GM18505 (cell line): Measurements from ENCODE around the gene CAPN9.

Experiments used
- ATAC-seq: cut with Tn5 transposase; IDR thresholded peaks from one replicate; pipeline ENCODE4 v1.9.1; 2021; ENCODE audit not compliant: unreplicated experiment
- POLR2A ChIP-seq: IDR thresholded peaks from 4 replicates; pipeline ENCODE4 v1.6.1; 2011; ENCODE audit warnings: borderline replicate concordance; ENCODE audit not compliant: insufficient read depth, insufficient read length; ENCODE audit errors: extremely low read depth

CAPN9 gene

GRCh38 chr1:230819976-230820375 is 72.8 kb downstream of the CAPN9 start:
- ATAC-seq, result no peak
- no peak for TF ChIP-seq POLR2A

- ATAC-seq, result no peak
- TF ChIP-seq POLR2A, result no peak
Observed at GRCh38 chr1:230820568-230820967, 73.4 kb downstream of the CAPN9 start.

- ATAC-seq, result no peak
- TF ChIP-seq POLR2A, result no peak
Observed at GRCh38 chr1:230821346-230821745, 74.2 kb downstream of the CAPN9 start.

- TF ChIP-seq POLR2A, result no peak
- no peak for ATAC-seq
Observed at GRCh38 chr1:230822092-230822581, 74.9 kb downstream of the CAPN9 start.

GRCh38 chr1:230823426-230823825 is 76.2 kb downstream of the CAPN9 start:
- TF ChIP-seq POLR2A, result no peak
- ATAC-seq, result no peak

GRCh38 chr1:230823931-230824381 is 76.8 kb downstream of the CAPN9 start:
- no peak for ATAC-seq
- TF ChIP-seq POLR2A, result no peak

GRCh38 chr1:230824551-230824918 is 77.3 kb downstream of the CAPN9 start:
- no peak for ATAC-seq

GRCh38 chr1:230824919-230825721 is 77.9 kb downstream of the CAPN9 start:
- no peak for TF ChIP-seq POLR2A
- ATAC-seq, result no peak

More at GRCh38 chr1:230824551-230824918, 77.3 kb downstream of the CAPN9 start:
- no peak for TF ChIP-seq POLR2A

- no peak for ATAC-seq
- TF ChIP-seq POLR2A, result no peak
Observed at GRCh38 chr1:230825761-230826160, 78.6 kb downstream of the CAPN9 start.

- ATAC-seq, result no peak
- TF ChIP-seq POLR2A, result no peak
Observed at GRCh38 chr1:230826166-230826875, 79.1 kb downstream of the CAPN9 start.

- ATAC-seq, result no peak
- TF ChIP-seq POLR2A, result no peak
Observed at GRCh38 chr1:230827081-230827681, 80.0 kb downstream of the CAPN9 start.

GRCh38 chr1:230827801-230828200 is 80.6 kb downstream of the CAPN9 start:
- no peak for ATAC-seq
- TF ChIP-seq POLR2A, result no peak

- no peak for TF ChIP-seq POLR2A
- no peak for ATAC-seq
Observed at GRCh38 chr1:230828421-230828820, 81.2 kb downstream of the CAPN9 start.

- TF ChIP-seq POLR2A, result no peak
Observed at GRCh38 chr1:230831771-230832170, 84.6 kb downstream of the CAPN9 start.

GRCh38 chr1:230832476-230832875 is 85.3 kb downstream of the CAPN9 start:
- ATAC-seq, result no peak
- no peak for TF ChIP-seq POLR2A

More at GRCh38 chr1:230831771-230832170, 84.6 kb downstream of the CAPN9 start:
- no peak for ATAC-seq
